Osteoblast (primary cell): ENCODE data around the gene EIF2B1. TPM values are rescaled to one million over a fixed set of nuclear protein-coding genes. Genes with fewer than 3 reads are reported as not detected.
A peak's percentile ranks its signal among the peaks of the same experiment; 100 is the strongest.

Source experiments
- DNase-seq: peaks from one replicate; pipeline ENCODE4 v3.0.0; 2011; ENCODE audit warnings: low spot score, mixed read lengths; ENCODE audit not compliant: insufficient read length; ENCODE audit errors: missing footprints
- H2AFZ ChIP-seq: 2 replicates; pipeline ENCODE4 v1.6.0; 2011; ENCODE audit warnings: mild to moderate bottlenecking, low read length
- H3K27ac ChIP-seq: 2 replicates; pipeline ENCODE4 v1.5.1; 2011; ENCODE audit warnings: mild to moderate bottlenecking, low read depth, low read length, moderate library complexity
- H3K27me3 ChIP-seq: 2 replicates; pipeline ENCODE4 v1.6.0; 2012; ENCODE audit warnings: mild to moderate bottlenecking, control low read depth, inconsistent platforms, low read length, moderate library complexity; ENCODE audit not compliant: insufficient read depth
- H3K36me3 ChIP-seq: 2 replicates; pipeline ENCODE4 v1.5.1; 2011; ENCODE audit warnings: mild to moderate bottlenecking, low read length, control low read depth, moderate library complexity; ENCODE audit not compliant: insufficient read depth
- H3K4me1 ChIP-seq: 2 replicates; pipeline ENCODE4 v1.5.1; 2011; ENCODE audit warnings: mild to moderate bottlenecking, low read length, control low read depth, moderate library complexity; ENCODE audit not compliant: insufficient read depth
- H3K4me2 ChIP-seq: 2 replicates; pipeline ENCODE4 v1.6.0; 2011; ENCODE audit warnings: mild to moderate bottlenecking, low read length; ENCODE audit not compliant: insufficient read depth
- H3K4me3 ChIP-seq: fragments of 200-600 bp; sonication (generic); 3 replicates; pipeline ENCODE4 v1.5.1; 2012; ENCODE audit warnings: mild to moderate bottlenecking, low read length, inconsistent platforms; ENCODE audit not compliant: insufficient read depth
- H3K79me2 ChIP-seq: 2 replicates; pipeline ENCODE4 v1.6.0; 2012; ENCODE audit warnings: mild to moderate bottlenecking, low read length, control low read depth, inconsistent platforms; ENCODE audit not compliant: insufficient read depth
- H3K9me3 ChIP-seq: 2 replicates; pipeline ENCODE4 v1.5.1; 2011; ENCODE audit warnings: low read depth, low read length, control low read depth
- H4K20me1 ChIP-seq: 2 replicates; pipeline ENCODE4 v1.6.0; 2012; ENCODE audit warnings: mild to moderate bottlenecking, low read length, control low read depth; ENCODE audit not compliant: insufficient read depth
- total RNA-seq: library from RNA; depleted of rRNA; stranded (reverse); fragments of >200 nt; gene quantifications from 2 replicates; pipeline ENCODE4 v1.2.3, GENCODE V29; 2012
- TF ChIP-seq, protein P1 (sequence below): IDR thresholded peaks from 2 replicates; pipeline ENCODE4 v1.5.1; 2011; ENCODE audit warnings: mild to moderate bottlenecking, low read depth, low read length, moderate library complexity; ENCODE audit errors: extremely low read depth

Gene EIF2B1
- total RNA-seq, 1 donor, result 32.6 TPM

DNA sequence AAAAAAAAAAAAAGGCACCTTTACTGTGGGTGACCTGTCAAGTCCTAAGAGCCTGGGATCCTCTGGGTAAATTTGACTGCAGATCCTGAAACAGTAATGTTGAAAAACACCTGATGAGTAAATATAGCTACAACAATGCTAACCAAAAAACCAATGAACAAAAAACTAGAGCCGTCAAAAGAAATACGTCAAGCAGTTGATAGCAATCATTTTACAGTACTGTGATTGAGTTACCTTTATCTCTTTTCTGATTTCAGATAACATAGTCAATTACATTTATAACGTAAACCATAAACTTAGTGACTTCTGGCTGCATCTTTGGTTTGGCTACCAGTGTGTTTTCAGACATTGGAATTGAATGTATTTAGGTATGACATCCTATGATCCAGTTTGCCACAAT, 55.2 kb downstream of the EIF2B1 start:
- H3K36me3 ChIP-seq, result no peaks in the 10 kb centered on the region
- TF ChIP-seq, protein P1, sequence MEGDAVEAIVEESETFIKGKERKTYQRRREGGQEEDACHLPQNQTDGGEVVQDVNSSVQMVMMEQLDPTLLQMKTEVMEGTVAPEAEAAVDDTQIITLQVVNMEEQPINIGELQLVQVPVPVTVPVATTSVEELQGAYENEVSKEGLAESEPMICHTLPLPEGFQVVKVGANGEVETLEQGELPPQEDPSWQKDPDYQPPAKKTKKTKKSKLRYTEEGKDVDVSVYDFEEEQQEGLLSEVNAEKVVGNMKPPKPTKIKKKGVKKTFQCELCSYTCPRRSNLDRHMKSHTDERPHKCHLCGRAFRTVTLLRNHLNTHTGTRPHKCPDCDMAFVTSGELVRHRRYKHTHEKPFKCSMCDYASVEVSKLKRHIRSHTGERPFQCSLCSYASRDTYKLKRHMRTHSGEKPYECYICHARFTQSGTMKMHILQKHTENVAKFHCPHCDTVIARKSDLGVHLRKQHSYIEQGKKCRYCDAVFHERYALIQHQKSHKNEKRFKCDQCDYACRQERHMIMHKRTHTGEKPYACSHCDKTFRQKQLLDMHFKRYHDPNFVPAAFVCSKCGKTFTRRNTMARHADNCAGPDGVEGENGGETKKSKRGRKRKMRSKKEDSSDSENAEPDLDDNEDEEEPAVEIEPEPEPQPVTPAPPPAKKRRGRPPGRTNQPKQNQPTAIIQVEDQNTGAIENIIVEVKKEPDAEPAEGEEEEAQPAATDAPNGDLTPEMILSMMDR, result no peak
- H3K79me2 ChIP-seq, result peaks cover 33% of the 10 kb centered on the region

DNA sequence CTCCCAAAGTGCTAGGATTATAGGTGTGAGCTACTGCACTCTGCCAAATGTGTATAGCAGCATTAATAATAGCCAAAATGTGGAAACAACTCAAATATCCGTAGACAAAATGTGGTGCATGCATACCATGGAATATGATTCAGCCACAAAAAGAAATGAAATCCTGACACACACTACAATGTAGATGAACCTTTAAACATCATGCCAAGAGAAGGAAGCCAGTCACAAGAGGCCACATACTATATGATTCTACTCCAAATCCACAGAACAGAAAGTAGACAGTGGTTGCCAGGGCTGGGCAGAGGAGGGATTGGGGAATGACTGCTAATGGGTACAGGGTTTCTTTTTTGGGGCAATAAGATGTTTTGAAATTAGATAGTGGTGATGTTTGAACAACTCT, 56.9 kb downstream of the EIF2B1 start:
- no peak overlapping the region for H3K4me2 ChIP-seq
- H3K79me2 ChIP-seq, result peaks cover 18% of the 10 kb centered on the region
- peaks cover 3% of the 10 kb centered on the region for H4K20me1 ChIP-seq
- TF ChIP-seq, protein P1, result no peak
- H3K27me3 ChIP-seq, result no peaks in the 10 kb centered on the region
- DNase-seq, result no peak
- H3K36me3 ChIP-seq, result no peaks in the 10 kb centered on the region
- H2AFZ ChIP-seq, result no peak overlapping the region
- no peak overlapping the region for H3K27ac ChIP-seq
- no peak overlapping the region for H3K4me3 ChIP-seq
- peaks cover 7% of the 10 kb centered on the region for H3K4me1 ChIP-seq
- peaks cover 3% of the 10 kb centered on the region for H3K9me3 ChIP-seq

More for the DNA sequence above, 55.2 kb downstream of the EIF2B1 start:
- no peak overlapping the region for H3K4me2 ChIP-seq
- peaks cover 3% of the 10 kb centered on the region for H4K20me1 ChIP-seq
- H3K27me3 ChIP-seq, result no peaks in the 10 kb centered on the region
- peaks cover 17% of the 10 kb centered on the region for H3K4me1 ChIP-seq
- H3K27ac ChIP-seq, result no peak overlapping the region
- DNase-seq, result no peak
- H2AFZ ChIP-seq, result no peak overlapping the region
- H3K9me3 ChIP-seq, result no peaks in the 10 kb centered on the region
- no peak overlapping the region for H3K4me3 ChIP-seq

DNA sequence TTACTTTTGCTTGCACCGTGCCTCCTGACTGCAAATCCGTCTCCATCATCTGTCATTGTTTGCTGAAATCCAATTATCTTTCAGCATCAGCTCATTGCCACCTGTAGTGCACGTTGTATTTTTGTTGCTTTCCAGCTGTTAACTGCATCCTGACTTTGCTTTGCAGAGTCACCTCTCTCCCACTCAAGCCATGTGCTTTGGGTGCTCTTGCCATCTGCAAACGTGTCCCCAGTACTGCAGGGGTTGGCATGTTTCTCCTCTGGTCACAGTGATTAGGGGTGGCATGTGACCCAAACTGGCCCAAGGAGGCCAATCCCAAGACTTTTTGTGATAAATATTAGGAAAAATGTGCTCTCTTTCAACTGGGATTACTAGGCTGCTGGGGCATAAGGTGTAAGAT, 59.6 kb downstream of the EIF2B1 start:
- Histone ChIP-seq H3K4me3 (no peak overlapping the region), H3K4me2 (no peak overlapping the region), H3K9me3 (peaks cover 3% of the 10 kb centered on the region), H3K79me2 (peaks cover 4% of the 10 kb centered on the region), H3K36me3 (no peaks in the 10 kb centered on the region), H3K27ac (no peak overlapping the region), H2AFZ (no peak overlapping the region), H3K4me1 (peaks cover 3% of the 10 kb centered on the region), H4K20me1 (peaks cover 3% of the 10 kb centered on the region), H3K27me3 (no peaks in the 10 kb centered on the region)
- DNase-seq, result no peak
- TF ChIP-seq, protein P1, result no peak

DNA sequence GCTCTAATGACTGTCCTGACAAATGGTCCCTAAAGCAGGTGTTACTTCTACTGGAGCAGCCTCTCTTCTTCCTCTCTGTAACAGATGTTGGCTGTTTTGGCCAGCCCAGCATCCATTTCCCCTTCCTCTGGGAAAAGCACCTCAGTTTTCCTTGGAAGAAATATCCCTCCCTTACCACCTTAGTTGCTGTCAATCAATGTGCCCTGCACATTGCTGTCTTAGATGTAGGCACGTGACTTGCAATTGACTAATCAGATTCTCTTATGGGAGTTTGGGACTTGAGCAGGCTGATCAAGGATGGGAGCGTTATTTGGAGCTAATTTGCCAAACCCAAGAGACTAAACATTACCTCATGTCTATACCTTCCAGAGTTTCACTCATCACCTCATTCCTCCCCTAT, 61.1 kb downstream of the EIF2B1 start:
- Histone ChIP-seq H4K20me1 (peaks cover 3% of the 10 kb centered on the region), H3K27ac (peak overlapping the region; percentile 34), H3K4me2 (no peak overlapping the region), H3K27me3 (no peaks in the 10 kb centered on the region), H3K4me1 (peaks cover 3% of the 10 kb centered on the region), H2AFZ (no peak overlapping the region), H3K36me3 (no peaks in the 10 kb centered on the region), H3K79me2 (no peaks in the 10 kb centered on the region), H3K9me3 (peaks cover 3% of the 10 kb centered on the region), H3K4me3 (no peak overlapping the region)
- DNase-seq, result no peak
- TF ChIP-seq, protein P1, result no peak
